Ovary (tissue), 9 donors: Measurements from ENCODE around the gene CRYGN. TPM values are rescaled to one million over a fixed set of nuclear protein-coding genes. Genes with fewer than 3 reads are reported as not detected.

Experiments
- DNase-seq, 5 donors: peaks; one replicate each; pipeline ENCODE4 v3.0.0-alpha.2; 2019 to 2020
- H3K27ac ChIP-seq, 2 donors: fragments of 200-600 bp; one replicate each; pipeline versions ENCODE4 v1.5.1 to v1.8.0; 2019 to 2022
- H3K27me3 ChIP-seq: fragments of 200-600 bp; one replicate; pipeline ENCODE4 v1.8.0; 2022
- H3K36me3 ChIP-seq: fragments of 200-600 bp; sonication (generic); one replicate; pipeline ENCODE4 v1.5.1; 2019
- H3K4me1 ChIP-seq: one replicate; pipeline ENCODE4 v1.8.1; 2013; ENCODE audit warnings: mild to moderate bottlenecking, moderate library complexity; ENCODE audit not compliant: insufficient read depth
- H3K4me3 ChIP-seq: fragments of 200-600 bp; sonication (generic); one replicate; pipeline ENCODE4 v1.5.1; 2017
- H3K9me3 ChIP-seq, 2 donors: fragments of 200-600 bp in 1 of 2; sonication (generic) in 1 of 2; one replicate each; pipeline versions ENCODE4 v1.5.1 to v1.8.1; 2013 to 2019; ENCODE audit warnings: mild to moderate bottlenecking in 1 of 2, moderate library complexity in 1 of 2
- EP300 ChIP-seq: sonication (generic); formaldehyde crosslinking; IDR thresholded peaks from one replicate; pipeline ENCODE4 v1.6.1; 2017; ENCODE audit warnings: antibody characterized with exemption
- POLR2A ChIP-seq: fragments of 450-650 bp; IDR thresholded peaks from one replicate; pipeline ENCODE4 v1.6.1; 2017; ENCODE audit warnings: antibody characterized with exemption, mild to moderate bottlenecking, moderate library complexity
- whole genome bisulfite sequencing, 3 donors: extraction: QIAGEN DNeasy Blood & Tissue Kit in 1 of 3; methylation state at CpG; one replicate each; pipeline versions ENCODE4 v1.1.5 to v1.1.7; 2013 to 2017; 5-methylcytosine and 5-hydroxymethylcytosine counted together
- intact Hi-C, 4 donors: fragments of 100-400 bp; cut with DNase I; formaldehyde crosslinking; loops; one replicate each; pipeline versions ENCODE4 v1.11.0 to v1.15.1; 2022 to 2023
- polyA plus RNA-seq, 2 donors: library from polyadenylated mRNA; stranded (reverse); fragments of 200-250 nt in 1 of 2; fragments of 350-450 nt in 1 of 2; fragmentation: Illumina TruSeq in 1 of 2; extraction: RNeasy Lipid Tissue Mini Kit (QIAGEN cat#74804) in 1 of 2; gene quantifications; one replicate each; pipeline ENCODE4 v1.2.3, GENCODE V29; 2013 to 2014
- total RNA-seq, 7 donors: library from RNA; depleted of rRNA in 2 of 7; stranded (reverse); fragments of >200 nt in 2 of 7; fragmentation: NEBNext Ultra II Directional in 3 of 7; extraction: Animal tissue kit (Norgen Biotek cat#: 25700) in 3 of 7; gene quantifications; one replicate each; pipeline versions ENCODE4 v1.1.0 to v1.2.4, GENCODE V29; 2016 to 2023
- TF ChIP-seq, protein P1 (sequence below), 3 donors: fragments of 450-650 bp in 2 of 3; fragments of 200-600 bp in 1 of 3; IDR thresholded peaks; one replicate each; pipeline versions ENCODE4 v1.5.1 to v1.8.0; 2016 to 2022; ENCODE audit warnings: antibody characterized with exemption in 3 of 3, mild to moderate bottlenecking in 1 of 3
- donor health status: DM: no; HTN: no; CAD: no; lungs with moderate emphysema.
- donor health status: DM: no; HTN: no; CAD: no.
- donor health status: Bipolar disorder and iron deficiency.
- donor health status: DM: yes; HTN: yes; CAD: no.
- donor health status: DM: no; HTN: no; CAD: no.
- donor health status: DM: yes; HTN: yes; CAD: no.

Gene CRYGN
- total and polyA plus RNA-seq, 9 donors: 0.24 to 2.3 (median 0.67) TPM; not detected in 2

DNA sequence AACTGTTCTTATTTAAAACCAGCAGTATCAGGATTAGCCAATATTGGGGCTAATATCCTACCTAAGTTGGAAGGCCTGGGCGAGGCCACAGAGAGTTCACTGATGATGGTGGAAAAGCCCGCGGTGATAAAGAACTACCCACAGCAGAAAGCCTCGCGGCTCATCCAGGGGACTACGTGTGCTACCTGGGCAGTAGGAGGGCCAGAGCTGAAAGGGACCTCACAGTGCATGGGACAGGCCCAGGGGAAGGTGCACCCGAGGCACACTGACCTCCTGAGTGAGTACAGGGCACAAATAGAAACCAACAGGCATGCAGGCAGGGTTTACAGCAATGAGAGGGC is 31.5 kb downstream of the CRYGN start:
- Histone ChIP-seq H3K4me3 (no peak overlapping the region), H3K9me3 (no peaks in the 10 kb centered on the region), H3K36me3 (no peaks in the 10 kb centered on the region), H3K27me3 (peaks cover 2% of the 10 kb centered on the region), H3K4me1 (peaks cover 7% of the 10 kb centered on the region), H3K27ac (no peak overlapping the region)
- WGBS, 3 donors: 85 to 92% (median 86%) methylated on average over 7 of the region's 7 CpGs
- no peak for TF ChIP-seq EP300
- no peak for TF ChIP-seq POLR2A
- TF ChIP-seq, protein P1, sequence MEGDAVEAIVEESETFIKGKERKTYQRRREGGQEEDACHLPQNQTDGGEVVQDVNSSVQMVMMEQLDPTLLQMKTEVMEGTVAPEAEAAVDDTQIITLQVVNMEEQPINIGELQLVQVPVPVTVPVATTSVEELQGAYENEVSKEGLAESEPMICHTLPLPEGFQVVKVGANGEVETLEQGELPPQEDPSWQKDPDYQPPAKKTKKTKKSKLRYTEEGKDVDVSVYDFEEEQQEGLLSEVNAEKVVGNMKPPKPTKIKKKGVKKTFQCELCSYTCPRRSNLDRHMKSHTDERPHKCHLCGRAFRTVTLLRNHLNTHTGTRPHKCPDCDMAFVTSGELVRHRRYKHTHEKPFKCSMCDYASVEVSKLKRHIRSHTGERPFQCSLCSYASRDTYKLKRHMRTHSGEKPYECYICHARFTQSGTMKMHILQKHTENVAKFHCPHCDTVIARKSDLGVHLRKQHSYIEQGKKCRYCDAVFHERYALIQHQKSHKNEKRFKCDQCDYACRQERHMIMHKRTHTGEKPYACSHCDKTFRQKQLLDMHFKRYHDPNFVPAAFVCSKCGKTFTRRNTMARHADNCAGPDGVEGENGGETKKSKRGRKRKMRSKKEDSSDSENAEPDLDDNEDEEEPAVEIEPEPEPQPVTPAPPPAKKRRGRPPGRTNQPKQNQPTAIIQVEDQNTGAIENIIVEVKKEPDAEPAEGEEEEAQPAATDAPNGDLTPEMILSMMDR (IDR thresholded peaks at IDR 0.05): no peak
- DNase-seq: no peak
- intact Hi-C loops: no loop called here

DNA sequence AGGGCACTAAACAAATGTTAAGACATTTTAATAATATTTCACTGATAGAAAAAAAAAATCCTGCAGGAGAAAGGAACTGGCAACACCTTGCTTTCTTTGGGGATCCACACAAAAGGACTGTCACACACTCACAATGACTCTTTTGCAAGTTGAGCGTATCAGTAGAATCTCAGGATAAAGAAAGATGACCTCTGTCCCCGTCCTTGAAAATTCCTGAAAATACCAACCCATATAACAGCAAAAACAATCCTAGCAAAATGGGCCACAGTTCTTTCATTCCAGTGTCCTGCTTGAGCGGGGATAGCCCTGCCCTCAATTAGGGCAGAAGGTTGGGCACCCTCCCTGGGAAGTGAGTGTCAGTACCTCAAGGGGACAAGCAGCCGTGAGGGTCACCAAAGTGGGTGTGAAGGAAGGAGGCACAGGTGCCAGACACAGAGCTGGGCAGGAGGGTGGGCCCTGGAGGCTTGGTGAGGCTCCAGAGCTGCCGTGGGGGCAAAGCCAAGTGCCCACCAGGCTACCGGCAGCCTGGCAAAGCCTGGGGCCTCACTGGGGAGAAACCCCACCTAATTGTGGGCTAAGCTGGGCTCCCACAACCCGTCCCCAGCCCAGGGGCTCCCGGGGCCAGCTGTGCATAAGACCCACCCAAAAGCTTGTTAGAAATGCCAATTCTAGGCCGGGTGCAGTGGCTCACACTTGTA is 32.9 kb downstream of the CRYGN start:
- TF ChIP-seq EP300 (no peak), POLR2A (no peak)
- TF ChIP-seq, protein P1 (IDR thresholded peaks at IDR 0.05): no peak
- no peaks in the 10 kb centered on the region for H3K36me3 ChIP-seq
- WGBS, 3 donors: 91 to 95% (median 95%) methylated on average over 8 to 9 of the region's 9 CpGs
- peaks cover 7% of the 10 kb centered on the region for H3K4me1 ChIP-seq
- no peak overlapping the region for H3K4me3 ChIP-seq
- H3K27ac ChIP-seq: no peak overlapping the region
- H3K9me3 ChIP-seq: no peaks in the 10 kb centered on the region
- H3K27me3 ChIP-seq: peaks cover 2% of the 10 kb centered on the region
- DNase-seq: no peak
- intact Hi-C loops: no loop called here

DNA sequence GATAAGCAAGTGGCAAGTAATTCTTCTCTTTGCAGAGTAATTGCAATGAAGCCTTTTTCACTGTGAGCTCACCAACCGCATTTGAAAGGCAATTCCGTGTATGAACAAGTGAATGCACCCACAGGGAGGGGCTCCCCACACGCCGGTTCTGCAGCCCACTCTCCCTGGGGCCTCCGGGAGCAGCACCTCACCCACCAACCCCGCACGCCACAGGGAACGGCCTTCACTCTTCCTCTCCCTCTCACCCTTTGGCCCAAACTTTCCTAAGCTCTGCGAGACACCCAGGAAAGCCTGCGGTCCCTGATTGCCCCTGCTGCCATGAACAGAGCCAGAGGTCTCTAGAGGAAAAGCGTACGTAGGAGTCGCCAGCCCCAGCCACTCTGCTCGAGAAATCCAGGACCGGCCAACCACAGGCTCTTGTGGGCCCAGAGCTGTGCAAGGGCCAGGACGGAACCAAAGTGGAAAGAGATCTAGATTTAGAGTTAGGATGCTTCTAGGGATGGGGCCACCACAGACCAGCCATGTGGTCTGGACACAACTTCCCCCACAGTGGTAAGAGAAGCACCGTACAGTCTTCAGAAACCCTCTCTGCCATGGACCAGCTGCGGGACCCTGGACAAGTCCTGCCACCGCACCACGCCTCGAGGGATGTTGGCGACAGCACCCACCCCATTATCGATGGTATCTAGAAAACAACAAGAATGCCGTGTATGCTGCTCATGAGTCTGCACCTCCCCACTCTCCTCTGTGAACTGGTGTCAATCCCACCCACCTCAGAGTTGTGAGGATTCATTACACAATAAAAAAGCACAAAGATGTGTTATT is 33.7 kb downstream of the CRYGN start:
- no peaks in the 10 kb centered on the region for H3K36me3 ChIP-seq
- intact Hi-C loops: no loop called here
- 89 to 90% (median 89%) methylated on average over 24 of the region's 24 CpGs for WGBS, 3 donors
- H3K27ac ChIP-seq: no peak overlapping the region
- no peaks in the 10 kb centered on the region for H3K9me3 ChIP-seq
- H3K27me3 ChIP-seq: peaks cover 2% of the 10 kb centered on the region
- TF ChIP-seq, protein P1 (IDR thresholded peaks at IDR 0.05): no peak
- TF ChIP-seq EP300 (no peak), POLR2A (no peak)
- H3K4me3 ChIP-seq: no peak overlapping the region
- H3K4me1 ChIP-seq: peaks cover 7% of the 10 kb centered on the region
- DNase-seq: no peak

DNA sequence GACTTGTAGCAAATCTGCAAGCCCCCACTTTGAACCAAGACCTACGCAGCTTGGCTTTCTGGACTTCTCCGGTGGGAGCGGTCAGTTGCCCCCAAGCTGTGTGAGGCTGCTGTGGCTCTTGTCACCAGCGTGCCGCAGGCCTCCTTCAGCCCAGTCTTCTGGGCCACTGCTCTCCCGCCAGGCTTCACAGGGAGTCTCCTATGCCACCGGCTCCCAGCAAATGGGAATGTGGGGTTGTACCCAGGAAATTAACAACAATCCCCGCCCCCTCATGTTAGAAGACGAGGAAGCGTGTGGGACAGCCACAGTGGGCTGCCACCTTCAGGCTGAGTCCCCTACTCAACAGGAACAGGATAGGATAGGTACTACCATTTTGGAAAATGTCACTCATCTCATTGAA is 34.4 kb downstream of the CRYGN start:
- H3K36me3 ChIP-seq: no peaks in the 10 kb centered on the region
- H3K4me1 ChIP-seq: peaks cover 7% of the 10 kb centered on the region
- peaks cover 2% of the 10 kb centered on the region for H3K27me3 ChIP-seq
- no peak overlapping the region for H3K27ac ChIP-seq
- intact Hi-C loops: no loop called here
- TF ChIP-seq, protein P1 (IDR thresholded peaks at IDR 0.05): no peak
- no peak for TF ChIP-seq POLR2A
- TF ChIP-seq EP300: no peak
- 95 to 97% (median 95%) methylated on average over 10 of the region's 10 CpGs for WGBS, 3 donors
- H3K4me3 ChIP-seq: no peak overlapping the region
- no peaks in the 10 kb centered on the region for H3K9me3 ChIP-seq
- DNase-seq: no peak
